Stimulated activated CD4-positive, alpha-beta T cell treated with anti-CD3 and anti-CD28 coated beads, Interleukin-12 subunit alpha, Interleukin-12 subunit beta, amount 100 ng/mL, for 4 hours (primary cell): Measurements from ENCODE around the gene SNRK.

ENCODE experiments used
- DNase-seq: peaks from one replicate; pipeline ENCODE4 v3.0.0-alpha.2; 2020

The SNRK gene

DNA sequence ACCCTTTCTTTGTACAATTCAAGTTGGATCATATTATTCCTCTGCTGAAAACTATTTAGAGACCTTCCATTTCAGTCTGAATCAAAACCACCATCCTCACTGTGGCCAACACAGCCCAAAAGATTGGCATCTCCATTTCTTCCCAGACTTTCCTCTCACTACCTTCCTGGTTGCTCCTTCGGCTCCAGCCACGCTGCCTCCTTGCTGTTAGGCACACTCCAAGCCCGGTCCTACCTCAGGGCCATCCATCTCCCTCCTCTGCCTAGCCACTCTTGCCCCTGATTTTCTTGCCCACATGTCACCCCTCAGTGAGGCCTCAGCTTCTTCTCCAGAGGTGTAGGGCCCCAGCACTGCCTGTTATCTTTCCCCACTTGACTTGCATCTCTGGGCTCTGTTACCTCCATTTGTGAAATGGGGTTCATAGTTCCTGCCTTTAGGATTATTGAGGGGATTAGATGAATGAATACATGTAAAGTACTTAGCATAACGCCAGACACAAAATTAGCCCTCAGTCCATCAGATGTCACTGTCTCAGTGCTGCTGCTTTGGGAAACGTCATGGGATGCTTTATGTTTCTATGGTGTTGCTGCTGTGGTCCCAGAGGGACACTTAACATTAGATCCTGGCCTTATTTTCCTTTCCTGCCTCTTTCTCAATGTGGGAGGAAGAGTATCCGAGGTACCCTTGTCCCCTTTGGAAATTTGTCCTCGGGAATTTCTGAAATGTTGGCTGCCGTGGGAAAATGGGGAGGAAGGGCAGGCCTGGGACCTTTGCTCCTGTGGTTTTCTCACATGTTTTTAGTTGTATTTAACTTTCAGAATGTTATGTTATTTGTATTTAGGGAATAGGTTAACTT, 31.3 kb downstream of the SNRK start:
- DNase-seq = no peak

DNA sequence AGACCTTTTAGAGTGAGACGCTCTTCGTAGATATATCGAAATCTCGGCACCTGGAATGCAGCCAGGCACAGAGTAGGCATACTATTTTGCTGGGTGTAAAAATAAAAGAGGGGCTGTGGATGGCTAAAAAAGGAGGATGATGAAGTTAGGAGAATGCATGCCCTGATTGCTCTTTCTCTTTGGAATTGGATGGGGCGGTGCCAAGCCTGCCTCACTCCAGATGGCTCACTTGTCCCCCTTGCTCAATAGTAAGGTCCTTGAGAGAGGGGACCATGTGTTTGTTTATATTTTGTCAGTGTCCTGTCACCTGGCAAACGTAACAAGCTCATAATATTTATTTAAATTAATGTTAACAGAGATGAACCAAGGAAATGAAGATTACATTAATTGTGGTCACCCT, 33.0 kb downstream of the SNRK start:
- no peak for DNase-seq

DNA sequence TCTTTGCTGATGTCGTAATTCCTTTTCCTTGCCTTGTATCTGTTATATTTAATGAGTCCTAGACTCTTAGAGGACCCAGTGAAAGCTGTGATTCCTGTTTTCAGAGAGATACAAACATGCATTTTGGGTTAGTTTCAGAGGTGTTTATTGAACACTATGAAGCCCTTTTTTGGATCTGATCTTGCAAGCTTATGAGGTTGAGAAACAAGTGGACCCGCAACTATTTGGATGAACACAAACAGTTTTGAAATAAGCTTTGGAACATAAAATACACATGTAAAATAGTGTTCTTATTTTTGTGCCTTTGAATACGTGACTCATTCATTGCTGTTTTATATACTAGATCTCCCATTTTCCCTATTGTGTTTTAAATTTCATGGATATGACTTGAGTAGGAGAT, 33.5 kb downstream of the SNRK start:
- no peak for DNase-seq

DNA sequence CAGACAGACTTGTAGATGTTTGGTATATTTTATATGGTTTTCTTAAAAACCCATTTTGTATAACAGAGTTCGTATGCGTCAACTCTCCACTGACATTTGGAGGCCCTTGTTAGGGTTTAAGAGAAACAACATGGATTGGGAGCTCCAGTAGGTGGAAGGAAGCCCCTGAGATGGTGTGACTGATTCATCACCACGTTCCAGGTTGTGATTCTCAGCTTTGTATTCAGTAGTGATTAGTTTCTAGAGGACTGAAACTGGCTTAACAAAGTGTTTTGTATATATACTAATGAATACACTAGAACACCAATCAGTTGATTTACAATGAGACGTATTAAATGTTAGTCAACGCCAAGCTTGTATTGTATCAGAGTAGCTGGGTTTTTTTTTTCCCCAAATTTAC, 33.9 kb downstream of the SNRK start:
- no peak for DNase-seq

DNA sequence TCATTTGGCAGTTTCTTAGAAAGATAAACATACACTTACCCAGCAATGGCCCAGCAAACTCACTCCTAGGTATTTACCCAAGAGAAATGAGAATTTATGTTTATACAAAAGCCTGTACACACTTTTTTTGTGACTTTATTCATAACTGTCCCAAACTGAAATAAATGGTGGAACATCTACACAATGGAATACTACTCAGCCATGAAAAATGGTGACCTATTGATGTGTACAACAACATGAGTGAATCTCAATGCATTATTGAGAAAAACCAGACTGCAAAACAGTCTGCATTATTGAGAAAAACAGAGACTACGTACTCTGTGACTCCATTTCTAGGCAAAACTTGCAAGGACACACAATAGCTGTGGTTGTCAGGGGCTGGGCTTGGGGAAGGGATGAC, 37.2 kb downstream of the SNRK start:
- DNase-seq = no peak

DNA sequence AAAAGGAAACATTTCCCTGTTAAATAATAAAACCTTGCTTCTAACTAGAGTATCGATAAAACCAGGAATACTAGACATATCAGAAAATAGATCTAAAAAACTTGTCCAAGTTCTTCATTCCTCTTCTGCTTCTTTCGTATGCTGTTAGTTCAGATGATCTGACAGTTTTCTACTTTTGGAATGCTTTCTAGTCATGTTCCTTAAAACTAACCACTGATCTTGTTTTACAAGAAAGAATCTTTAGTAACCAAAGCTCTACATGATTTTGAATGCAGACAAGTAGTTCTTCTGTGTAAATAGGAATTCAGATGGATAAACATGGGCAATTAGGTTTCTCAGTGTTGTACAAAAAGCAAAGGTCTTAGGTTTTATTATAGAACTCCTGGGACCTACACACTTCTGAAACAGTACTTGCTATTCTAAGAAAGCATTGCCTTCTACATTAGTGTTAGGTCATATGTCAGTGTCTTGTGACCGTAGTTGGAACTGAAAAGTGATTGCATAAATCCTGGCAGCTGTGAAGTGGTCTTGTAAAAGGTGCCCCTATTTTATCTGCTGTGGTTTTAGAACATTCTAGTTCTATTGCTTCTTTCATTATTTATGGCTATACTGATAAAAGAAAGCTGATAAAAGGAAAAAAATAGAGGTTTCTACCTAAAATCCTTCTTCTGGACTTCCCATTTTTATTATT, 40.7 kb downstream of the SNRK start:
- DNase-seq = no peak

DNA sequence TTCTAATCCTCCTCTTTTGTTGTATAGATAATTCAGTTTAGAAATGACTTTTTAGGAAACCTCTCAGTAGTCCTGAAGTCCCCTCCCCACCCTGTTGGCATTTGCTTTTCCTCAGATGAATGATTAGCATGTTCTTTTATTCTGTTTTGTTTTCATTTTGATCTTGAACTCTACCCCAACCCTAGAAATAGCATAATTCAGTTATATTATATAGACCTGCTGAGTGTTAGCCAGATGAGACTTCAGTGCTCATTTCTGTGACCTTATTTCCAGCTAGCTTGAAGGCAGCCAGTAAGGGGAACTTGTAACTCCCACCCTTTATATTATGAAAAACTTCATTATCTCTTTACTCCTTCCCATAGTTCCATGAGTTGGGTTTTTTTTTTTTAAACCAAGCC, 41.2 kb downstream of the SNRK start:
- DNase-seq = no peak

DNA sequence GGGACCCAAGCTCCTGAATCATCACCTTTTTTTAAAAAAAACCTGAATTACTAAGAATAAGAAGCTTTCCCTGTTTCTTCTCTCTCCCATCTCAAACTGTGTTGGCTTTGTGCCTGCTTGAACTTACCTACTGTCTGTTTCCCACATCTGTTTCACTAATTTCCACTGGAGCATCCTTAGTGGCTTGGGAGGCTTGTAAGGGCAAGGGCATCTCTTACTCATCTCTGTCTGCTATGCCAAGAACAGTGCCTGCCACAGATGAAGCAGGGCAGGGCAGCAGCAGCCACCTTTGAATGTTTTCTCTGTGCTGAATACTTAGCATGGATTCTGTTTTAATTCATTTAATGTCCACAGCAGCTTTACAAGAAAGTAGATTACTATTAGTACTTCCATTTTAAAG, 42.3 kb downstream of the SNRK start:
- DNase-seq = no peak

DNA sequence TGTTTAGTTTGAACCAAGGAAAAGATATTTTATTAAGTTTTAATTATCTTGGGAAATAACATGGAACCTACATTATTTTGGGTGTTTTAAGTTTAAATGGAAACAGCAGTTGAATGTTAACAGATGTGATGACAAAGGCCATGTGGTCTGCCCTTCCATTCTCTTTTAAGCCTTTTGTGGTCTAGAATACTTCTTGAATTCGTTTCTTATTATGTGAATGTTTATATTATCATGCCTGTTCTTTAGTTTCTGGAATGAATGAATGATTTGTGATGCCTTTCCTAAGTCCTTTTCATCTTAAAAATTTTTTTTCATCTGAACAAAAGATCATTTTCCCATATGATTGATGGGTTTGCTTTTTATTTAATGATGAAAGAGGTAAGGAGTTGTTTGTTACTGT, 44.6 kb downstream of the SNRK start:
- DNase-seq = no peak

DNA sequence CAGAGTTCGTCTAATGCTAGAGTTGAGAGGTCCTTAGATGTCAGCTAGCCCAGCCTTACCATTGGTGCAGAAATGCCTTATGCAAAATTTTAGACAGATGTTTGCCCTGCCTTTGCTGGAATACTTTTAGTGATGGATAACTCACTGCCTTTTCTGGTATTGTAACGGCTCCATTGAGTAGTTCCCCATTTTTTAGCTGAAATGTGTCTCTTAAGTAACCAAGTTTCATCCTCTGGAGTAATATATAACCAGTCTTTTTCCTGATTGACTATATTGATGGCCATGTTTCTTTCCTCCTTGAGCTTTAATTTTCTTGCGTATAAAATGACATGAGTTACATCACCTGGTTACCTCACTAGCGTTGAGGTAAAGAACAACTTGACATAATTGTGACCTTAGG, 45.0 kb downstream of the SNRK start:
- DNase-seq = no peak

DNA sequence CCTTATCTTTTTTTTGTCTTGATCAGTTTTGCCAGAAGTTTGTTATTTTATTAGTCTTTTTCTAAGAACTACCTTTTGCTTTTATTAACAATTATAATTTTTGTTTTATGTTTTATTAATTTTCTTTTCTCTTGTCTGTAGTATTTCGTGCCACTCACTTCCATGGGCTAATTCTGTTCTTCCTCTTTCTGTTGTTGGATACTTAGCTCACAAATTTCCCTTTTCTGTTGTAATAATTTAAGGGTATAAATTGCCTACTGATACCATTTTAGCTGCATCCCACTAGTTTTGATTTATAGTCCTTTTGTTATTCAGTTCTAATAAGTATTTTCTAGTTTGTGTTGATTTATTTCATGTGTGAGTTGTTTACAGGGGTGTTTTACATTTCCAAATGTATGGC, 48.6 kb downstream of the SNRK start:
- no peak for DNase-seq

DNA sequence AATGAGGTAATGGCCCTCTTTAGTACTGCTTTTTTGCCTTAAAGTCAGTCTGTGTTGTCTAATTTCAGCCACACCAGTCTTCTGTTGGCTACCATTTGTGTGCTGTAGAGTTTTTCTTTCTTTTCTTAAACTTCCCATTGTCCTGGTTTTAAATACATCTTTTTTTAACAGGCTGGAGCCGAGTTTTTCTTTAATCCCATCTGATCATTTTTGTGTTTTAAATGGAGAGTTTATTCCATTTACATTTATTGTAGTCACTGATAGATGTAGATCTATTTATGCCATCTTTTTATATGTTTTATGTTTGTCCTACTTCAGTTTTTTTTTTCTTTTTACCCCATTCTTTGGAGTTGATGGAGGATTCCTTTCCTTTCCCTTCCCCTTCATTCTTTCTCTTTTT, 49.5 kb downstream of the SNRK start:
- no peak for DNase-seq

DNA sequence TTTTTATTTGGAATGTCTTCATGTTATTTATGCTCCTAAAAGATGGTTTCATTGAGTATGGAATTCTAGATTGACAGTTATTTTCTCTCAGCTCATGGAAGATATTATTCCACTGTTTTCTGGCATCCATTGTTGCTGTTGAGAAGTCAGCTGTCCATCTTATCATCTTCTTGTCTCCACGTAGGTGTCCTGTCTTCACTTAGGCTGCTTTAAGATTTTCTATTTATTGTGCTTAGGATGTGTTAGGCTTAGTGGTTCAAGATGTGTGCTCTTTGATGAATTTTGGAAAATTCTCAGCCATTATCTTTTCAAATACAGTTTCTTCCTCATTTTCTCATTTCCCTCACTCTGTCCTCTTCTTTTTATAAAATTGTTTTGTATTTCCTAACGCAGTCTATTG, 52.0 kb downstream of the SNRK start:
- DNase-seq = no peak

DNA sequence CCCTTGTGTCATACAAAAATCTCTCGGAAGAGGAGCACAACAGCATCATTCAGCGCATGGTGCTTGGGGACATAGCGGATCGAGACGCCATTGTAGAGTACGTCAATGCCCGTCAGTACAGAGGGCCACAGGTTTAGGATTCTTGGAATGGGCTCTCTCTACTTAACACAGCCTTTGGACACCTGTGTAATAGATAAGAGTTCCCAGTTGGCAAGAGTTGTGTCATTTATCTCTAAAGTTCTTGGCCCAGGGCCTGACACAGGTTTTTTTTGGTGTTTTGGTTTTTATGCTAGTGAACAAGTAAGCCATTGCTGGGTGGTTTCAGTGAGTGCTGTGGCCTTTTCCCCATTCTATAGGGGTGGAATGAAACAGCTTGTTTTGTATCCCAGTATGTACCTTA, 54.1 kb downstream of the SNRK start:
- DNase-seq = no peak

DNA sequence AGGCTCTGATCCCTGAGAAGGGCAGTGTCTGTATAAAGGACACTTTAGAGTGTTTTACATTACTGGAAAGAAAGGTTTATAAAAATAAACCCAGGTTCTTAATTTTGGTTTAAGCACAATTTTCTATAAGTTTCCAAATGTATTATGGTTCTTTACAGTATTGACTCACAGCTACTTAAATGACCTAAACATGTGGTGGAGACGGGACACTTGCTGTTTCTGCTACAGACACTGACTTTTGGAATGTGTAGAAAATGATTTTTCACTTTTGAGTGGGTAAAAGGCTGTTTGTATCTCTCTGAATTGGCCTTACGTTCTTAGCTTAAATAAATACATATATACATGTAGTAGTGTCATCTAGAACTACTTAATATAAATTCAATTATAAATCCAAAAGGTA, 55.4 kb downstream of the SNRK start:
- DNase-seq = no peak

DNA sequence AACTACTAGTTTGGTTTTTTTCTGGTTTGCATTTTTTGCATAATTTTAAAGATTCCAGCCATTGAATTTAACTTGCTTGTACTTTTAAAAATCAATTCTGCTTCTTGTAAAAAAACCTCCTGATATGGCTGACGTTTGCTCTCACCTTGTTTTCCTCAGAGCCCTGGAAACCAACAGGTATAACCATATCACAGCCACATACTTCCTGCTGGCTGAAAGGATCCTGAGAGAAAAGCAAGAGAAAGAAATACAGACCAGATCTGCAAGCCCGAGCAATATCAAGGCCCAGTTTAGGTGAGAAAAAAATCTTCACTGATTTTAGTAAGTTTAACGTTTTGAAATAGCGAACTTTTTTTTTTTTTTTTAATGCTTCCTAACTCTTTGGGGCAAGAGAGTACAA, 56.8 kb downstream of the SNRK start:
- no peak for DNase-seq

DNA sequence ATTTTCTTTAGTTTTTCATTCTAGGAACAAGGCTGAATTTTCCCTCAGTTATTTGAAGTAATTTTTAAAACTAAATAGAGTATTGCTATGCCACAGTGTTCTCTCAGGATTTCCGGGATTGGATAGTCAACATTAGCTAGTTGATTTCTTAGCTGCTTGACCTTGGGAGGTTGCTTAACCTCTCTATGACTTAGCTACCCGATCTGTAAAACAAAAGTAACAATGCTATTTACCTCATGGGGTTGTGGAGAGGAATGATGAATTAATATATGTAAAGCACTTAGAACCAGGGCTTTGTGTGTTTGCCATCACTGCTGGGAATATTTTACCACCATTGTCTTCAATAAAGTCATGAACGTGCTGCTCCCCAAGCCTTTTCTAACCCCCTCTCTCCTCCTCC, 57.5 kb downstream of the SNRK start:
- DNase-seq = no peak

DNA sequence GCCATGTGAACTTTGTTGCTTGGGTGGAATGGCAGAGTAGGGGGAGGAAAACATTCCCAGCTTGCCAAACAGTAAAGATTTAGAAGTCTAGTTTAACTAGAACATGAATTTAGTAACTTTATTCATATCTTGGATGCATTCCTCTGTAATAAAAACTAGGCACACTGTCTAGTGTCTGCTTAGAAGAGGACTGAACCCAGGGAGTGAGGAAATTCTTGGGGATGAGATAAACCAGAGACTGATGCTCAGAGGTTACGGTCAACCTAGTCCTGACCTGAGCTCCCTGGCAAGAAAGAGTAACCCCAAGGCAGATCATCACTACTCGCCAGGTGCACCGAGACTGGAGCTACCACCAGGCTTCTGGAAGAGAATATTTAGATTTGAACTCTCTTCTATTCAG, 58.2 kb downstream of the SNRK start:
- no peak for DNase-seq

DNA sequence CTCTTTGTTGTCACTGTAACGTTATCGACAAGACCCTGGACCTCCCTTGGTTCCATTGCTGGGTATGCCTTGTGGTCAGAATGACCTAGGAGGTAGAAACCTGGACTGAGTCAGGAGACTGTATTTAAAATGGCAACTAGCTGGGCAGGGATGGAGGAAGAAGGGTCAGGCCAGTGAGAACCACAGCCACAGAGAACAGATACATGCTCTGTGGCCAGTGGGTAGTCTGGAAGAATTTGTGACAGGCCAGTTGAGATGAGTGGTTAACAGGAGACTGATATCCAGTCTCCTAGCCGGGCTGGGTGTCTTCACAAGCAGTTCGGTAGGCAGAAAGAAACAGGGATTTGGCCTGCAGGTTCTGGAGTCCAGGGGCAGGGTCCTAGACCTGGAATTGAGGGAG, 58.9 kb downstream of the SNRK start:
- DNase-seq = no peak

DNA sequence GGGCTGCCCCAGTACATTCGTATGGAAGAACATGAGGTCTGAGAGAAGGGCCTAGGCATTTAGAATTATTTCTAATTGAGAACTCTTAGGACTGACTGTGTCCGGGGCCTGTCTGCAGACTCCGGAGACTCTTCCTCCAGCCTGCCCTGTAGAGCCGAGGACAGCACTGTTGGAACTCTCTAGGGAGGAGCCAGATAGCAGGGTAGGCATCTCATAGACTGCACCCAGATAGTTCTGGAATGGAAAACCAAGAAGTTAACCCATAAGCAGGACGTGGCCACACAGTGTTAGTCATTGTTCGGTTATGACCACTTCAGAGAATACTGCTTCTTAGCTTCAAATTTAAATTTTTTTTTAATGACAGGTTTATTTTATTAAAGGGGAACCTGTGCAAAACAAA, 59.5 kb downstream of the SNRK start:
- DNase-seq = no peak

DNA sequence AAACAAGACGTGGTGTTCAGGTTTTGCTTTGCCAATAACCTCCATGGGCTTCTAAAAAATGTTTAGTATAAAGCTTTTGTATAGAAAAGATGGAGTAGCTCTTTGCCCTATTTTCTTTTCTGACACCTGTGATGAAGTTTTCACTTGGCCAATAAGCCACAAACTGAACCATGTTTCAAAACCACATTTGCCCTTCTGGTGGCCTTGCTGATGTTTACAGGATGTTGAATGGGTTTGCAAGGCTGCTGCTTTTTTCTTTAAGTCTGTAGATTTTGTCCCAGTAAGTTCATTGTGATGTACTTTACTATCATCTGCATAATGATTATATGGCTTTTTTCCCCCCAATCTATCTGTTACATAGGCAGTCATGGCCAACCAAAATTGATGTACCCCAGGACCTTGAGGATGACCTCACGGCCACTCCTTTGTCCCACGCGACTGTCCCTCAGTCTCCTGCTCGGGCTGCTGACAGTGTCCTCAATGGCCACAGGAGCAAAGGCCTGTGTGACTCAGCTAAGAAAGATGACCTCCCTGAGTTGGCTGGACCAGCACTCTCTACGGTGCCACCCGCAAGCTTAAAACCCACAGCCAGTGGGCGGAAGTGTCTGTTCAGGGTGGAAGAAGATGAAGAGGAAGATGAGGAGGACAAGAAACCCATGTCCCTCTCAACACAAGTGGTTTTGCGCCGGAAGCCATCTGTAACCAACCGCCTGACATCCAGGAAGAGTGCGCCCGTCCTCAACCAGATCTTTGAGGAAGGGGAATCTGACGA, 60.8 kb downstream of the SNRK start:
- no peak for DNase-seq

DNA sequence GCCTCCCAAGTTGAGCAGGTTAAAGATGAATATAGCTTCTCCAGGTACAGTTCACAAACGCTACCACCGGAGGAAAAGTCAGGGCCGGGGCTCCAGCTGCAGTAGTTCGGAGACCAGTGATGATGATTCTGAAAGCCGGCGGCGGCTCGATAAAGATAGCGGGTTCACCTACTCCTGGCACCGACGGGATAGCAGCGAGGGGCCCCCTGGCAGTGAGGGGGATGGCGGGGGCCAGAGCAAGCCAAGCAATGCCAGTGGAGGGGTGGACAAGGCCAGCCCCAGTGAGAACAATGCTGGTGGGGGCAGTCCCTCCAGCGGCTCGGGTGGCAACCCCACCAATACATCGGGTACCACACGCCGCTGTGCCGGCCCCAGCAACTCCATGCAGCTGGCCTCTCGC, 61.4 kb downstream of the SNRK start:
- DNase-seq = no peak

DNA sequence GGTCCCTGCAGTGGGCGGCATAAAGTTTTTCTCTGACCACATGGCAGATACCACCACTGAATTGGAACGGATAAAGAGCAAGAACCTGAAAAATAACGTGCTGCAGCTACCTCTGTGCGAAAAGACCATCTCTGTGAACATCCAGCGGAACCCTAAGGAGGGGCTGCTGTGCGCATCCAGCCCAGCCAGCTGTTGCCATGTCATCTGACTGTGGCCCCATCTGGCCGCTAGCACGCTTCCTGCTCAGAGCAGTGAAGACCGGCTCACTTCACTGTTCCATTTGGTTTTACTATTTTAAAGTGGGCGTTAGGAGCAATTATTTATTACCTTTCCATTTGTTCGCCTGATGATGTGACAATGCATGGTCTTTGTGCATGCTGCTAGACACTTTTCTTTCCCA, 62.0 kb downstream of the SNRK start:
- DNase-seq = no peak
